Measurements from ENCODE around the gene BHLHA9. TPM values are rescaled to one million over a fixed set of nuclear protein-coding genes. Genes with fewer than 3 reads are reported as not detected.

The BHLHA9 gene
- total and polyA plus RNA-seq, 8 donors: not detected

- intact Hi-C loops (cut with DNase I): loop anchor here in 1 of 2 donors (10.0 kb wide), 1 partner anchor 241 kb away; the partner anchor contains the start of gene INPP5K
- TF ChIP-seq CTCF (IDR thresholded peaks at IDR 0.05): no peak
- Histone ChIP-seq H3K4me3 (no peak overlapping the region), H3K27ac (no peak overlapping the region), H3K4me1 (no peaks in the 10 kb centered on the region), H3K27me3 (peaks cover 26 to 81% of the 10 kb centered on the region in 2 donors), H3K36me3 (no peaks in the 10 kb centered on the region), H3K9me3 (no peaks in the 10 kb centered on the region)
- DNase-seq: no peak
- no peak for ATAC-seq
Measured at GRCh38 chr17:1274245-1274608, 4.0 kb downstream of the BHLHA9 start.

GRCh38 chr17:1275205-1275961 is 5.1 kb downstream of the BHLHA9 start:
- no peak for ATAC-seq
- no peak overlapping the region for H3K4me3 ChIP-seq
- H3K27ac ChIP-seq: no peak overlapping the region
- TF ChIP-seq CTCF (IDR thresholded peaks at IDR 0.05): no peak
- peaks cover 16 to 79% of the 10 kb centered on the region in 2 donors for H3K27me3 ChIP-seq
- intact Hi-C loops (cut with DNase I): loop anchor here in 1 of 2 donors (5.0 to 10.0 kb wide), 2 partner anchors 57 to 239 kb away; partner anchors contain the start of gene INPP5K
- H3K36me3 ChIP-seq: no peaks in the 10 kb centered on the region
- no peak for DNase-seq
- no peaks in the 10 kb centered on the region for H3K4me1 ChIP-seq
- H3K9me3 ChIP-seq: no peaks in the 10 kb centered on the region

- Histone ChIP-seq H3K9me3 (no peaks in the 10 kb centered on the region), H3K36me3 (no peaks in the 10 kb centered on the region), H3K4me1 (no peaks in the 10 kb centered on the region), H3K27ac (no peak overlapping the region), H3K27me3 (peaks cover 10 to 76% of the 10 kb centered on the region in 2 donors), H3K4me3 (no peak overlapping the region)
- TF ChIP-seq CTCF (IDR thresholded peaks at IDR 0.05): peak; percentile 74 to 77
- DNase-seq: peak in 3 of 4 donors; percentile 52 to 86 (median 64)
- peak; percentile 85 for ATAC-seq
- intact Hi-C loops (cut with DNase I): loop anchor here in 1 of 2 donors (5.0 to 10.0 kb wide), 2 partner anchors 56 to 239 kb away; partner anchors contain the start of gene INPP5K
Measured at GRCh38 chr17:1275962-1276736, 5.9 kb downstream of the BHLHA9 start.

GRCh38 chr17:1280652-1281051 is 10.4 kb downstream of the BHLHA9 start:
- ATAC-seq: no peak
- H3K36me3 ChIP-seq: no peaks in the 10 kb centered on the region
- no peak for TF ChIP-seq CTCF (IDR thresholded peaks at IDR 0.05)
- intact Hi-C loops (cut with DNase I): no loop called here
- H3K4me3 ChIP-seq: no peak overlapping the region
- no peaks in the 10 kb centered on the region for H3K4me1 ChIP-seq
- no peaks in the 10 kb centered on the region for H3K9me3 ChIP-seq
- peaks cover 0 to 41% of the 10 kb centered on the region in 2 donors for H3K27me3 ChIP-seq
- no peak overlapping the region for H3K27ac ChIP-seq
- no peak for DNase-seq
